HG03064 (cell line): ENCODE measurements around the gene SPN.
"Not testable (repeated sequence)": the region's sequence is repeated elsewhere in the genome, so short reads cannot be mapped to it uniquely, and the experiment has no call there.

ENCODE experiments used
- ATAC-seq: cut with Tn5 transposase; IDR thresholded peaks from one replicate; pipeline ENCODE4 v1.9.1; 2021; ENCODE audit warnings: low read depth; ENCODE audit not compliant: unreplicated experiment

The SPN gene

DNA sequence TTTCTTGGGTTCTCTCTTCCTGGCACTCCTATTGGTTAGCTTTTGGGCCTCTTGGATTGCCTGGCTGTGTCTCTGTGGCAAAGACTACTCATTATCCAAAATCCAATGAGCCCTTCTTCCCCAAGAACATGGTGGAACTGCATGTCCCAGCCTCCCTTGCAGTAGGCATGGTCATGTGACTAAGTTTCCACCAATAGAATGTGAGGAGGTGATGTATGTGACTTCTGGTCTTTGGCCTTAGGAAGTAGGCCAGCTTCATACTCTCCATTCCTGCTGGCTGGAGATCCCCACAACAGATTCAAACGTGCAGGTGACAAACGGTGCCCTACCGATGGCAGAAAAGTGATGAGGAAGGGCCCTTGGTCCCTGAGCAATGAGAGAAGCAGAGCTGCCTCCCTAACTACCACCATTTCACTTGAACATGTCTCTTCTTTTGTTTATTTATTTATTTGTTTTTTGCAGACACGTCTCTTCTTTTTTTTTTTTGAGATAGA, 17.3 kb upstream of the SPN start:
- no peak for ATAC-seq

DNA sequence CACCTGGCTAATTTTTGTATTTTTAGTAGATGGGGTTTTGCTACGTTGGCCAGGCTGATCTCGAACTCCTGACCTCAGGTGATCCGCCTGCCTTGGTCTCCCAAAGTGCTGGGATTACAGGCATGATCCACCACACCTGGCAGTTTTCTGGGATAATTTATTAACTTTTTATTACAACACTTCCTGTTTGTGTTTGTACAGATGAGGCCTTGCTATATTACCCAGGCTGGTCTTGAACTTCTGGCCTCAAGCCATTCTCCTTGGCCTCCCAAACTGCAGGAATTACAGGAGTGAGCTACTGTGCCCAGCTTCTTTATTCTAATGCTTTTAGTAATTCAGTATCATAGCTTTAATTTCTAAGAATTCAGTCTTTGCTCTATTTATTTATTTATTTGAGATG, 16.1 kb upstream of the SPN start:
- ATAC-seq, result no peak

DNA sequence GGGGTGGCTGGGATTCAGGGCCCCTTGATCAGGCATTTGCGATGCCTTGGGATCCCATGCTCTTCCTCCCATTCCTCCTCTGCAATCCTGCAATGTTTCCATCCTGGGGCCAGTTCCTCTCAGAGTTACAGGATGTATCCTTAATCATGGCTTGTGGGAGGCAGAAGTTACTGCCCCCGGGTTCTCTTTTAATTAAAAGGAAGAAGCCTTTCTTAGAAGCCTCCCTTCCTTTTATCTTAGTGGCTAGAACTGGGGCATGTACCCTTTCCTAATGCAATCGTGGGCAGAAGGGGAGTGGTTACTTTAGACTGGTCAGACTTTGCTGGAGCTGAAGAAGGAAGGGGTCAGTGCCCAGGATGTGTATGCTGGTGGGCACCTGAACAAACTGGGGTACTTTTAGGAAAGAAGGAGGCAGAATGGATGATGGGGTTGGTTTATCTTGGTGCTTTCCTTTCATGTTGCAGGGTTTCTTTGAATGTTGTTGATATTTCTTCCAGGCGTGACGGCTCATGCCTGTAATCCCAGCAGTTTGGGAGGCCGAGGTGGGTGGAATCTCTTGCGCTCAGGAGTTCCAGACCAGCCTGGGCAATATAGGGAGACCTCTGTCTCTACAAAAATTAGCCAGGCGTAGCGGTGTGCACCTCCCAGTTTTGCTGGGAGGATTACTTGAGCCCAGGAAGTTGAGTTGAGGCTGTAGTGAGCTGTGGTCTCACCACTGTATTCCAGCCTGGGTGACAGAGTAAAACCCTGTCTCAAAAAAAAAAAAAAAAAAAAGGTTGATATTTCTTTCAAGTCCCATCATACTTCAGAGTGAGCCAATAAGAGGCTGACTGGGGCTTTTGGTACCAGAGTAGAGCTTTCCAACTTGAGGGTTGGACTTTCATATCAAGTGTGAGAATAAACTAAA, 13.2 kb upstream of the SPN start:
- no peak for ATAC-seq

DNA sequence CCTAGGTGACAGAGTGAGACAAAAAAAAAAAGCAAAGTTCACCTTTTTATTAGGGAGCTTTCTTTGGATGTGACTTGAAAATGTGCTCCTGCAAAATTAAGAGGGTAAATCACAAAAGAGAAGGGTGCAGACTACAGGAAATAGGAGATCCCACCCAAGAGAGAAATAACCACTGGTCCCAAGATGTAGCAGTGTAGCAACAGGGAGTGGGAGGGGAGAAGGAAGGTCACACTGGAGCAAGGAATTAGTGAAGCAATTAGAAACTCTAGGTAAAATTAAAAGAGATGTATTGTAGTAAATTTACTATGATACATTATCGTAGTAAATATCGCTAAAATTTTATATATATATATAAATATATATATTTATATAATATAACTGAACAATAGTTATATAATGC, 12.3 kb upstream of the SPN start:
- no peak for ATAC-seq

DNA sequence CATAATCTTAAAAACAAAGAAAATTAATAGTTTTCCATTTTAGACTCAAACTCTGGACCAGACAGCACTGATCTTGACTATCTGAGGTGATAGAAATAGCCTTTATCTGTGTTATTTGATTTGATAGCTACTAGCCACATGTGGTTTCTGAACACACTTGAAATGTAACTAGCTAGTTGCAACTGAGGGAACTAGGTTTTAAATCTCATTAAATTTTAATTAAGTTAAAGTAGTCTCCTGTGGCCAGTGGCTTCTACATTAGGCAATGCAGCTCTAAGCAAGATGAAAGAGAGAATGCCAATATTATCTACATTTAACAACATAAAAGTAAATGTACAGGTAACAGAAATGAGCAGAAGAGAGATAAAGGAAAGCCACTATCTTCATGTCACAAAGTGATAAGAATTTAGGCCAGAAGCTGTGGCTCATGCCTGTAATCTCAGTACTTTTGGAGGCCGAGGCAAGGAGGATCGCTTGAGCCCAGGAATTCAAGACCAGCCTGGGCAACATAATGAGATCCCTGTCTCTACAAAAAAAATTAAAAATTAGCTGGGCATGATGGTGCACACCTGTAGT, 11.2 kb upstream of the SPN start:
- no peak for ATAC-seq

DNA sequence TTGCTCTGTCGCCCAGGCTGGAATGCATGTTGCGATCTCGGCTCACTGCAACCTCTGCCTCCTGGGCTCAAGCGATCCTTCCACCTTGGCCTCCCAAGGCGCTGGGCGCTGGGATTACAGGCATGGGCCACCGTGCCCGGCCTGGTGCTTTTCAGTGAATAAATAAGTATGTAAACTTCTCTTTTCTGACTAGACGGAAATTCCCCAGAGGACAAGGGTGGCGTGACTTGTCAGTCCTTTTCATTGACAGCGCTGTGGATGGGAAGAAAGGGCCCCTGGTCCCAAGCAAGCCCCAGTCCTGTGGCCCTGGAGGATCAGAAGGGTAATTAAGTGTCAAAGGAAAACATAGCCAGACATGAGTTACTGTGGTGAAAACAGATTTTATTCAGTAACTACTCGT, 9.6 kb upstream of the SPN start:
- no peak for ATAC-seq

DNA sequence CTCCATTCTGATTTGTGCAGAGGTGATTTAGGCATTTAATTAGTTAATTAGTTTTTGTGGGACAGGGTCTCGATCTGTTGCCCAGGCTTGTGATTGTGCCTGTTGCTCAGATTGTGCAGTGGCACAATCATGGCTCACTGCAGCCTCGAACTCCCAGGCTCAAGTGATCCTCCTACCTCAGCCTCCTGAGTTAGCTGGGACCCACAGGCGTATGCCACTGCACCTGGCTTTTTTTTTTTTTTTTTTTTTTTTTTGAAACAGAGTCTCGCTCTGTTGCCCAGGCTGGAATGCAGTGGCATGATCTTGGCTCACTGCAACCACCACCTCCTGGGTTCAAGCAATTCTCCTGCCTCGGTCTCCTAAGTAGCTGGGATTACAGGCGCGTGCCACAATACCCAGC, 9.2 kb upstream of the SPN start:
- ATAC-seq, result not testable (repeated sequence)

DNA sequence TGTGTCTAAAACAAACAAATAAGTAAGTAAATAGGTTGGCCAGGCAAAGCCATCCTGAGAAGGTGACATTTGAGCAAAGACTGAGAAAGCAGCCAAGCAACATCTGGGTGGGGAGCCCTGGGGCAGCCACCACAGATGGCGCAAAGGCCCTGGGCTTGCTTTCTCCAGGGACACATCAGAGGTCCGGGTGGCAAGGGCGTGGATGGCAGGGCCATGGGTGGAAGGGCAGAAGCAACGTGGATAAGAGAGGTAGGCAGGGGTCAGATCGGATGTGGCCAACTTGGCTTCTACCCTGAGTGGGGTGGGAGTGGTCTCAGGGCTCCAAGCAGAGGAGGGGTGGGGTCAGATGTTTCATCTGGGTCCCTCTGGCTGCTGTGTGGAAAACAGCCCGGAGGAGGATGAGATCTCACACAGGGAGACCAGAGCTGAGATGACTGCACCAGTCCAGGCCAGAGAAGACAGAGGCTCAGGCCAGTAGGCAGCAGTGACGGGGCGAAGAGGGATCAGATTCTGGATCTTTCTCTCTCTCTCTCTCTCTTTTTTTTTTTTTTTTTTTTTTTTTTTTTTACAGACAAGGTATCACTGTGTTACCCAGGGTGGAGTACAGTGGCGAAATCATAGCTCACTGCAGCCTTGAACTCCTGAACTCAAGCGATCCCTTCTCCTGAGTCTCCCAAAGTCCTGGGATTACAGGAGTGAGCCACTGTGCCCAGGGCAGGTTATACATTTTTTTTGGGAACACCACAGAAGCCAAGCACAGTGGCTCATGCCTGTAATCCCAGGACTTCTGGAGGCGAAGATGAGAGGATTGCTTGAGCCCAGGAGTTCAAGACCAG, 6.1 kb upstream of the SPN start:
- no peak for ATAC-seq

DNA sequence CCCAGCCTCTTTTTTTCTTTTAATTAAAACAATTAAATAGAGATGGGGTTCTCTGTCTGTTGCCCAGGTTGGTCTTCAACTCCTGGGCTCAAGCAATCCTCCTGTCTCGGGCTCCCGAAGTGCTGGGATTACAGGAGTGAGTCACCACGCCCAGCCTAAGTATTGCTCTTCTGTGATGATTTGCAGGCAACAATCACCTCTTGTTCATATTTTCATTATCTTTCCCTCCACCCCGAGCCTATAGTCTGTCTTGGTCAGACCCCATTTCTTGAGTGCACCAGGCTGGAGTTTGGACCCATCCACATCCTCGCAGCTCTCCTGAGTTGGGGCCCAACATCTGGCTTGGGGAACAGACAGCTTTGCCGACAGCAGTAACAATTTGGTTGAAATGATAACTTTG, 4.3 kb upstream of the SPN start:
- no peak for ATAC-seq

DNA sequence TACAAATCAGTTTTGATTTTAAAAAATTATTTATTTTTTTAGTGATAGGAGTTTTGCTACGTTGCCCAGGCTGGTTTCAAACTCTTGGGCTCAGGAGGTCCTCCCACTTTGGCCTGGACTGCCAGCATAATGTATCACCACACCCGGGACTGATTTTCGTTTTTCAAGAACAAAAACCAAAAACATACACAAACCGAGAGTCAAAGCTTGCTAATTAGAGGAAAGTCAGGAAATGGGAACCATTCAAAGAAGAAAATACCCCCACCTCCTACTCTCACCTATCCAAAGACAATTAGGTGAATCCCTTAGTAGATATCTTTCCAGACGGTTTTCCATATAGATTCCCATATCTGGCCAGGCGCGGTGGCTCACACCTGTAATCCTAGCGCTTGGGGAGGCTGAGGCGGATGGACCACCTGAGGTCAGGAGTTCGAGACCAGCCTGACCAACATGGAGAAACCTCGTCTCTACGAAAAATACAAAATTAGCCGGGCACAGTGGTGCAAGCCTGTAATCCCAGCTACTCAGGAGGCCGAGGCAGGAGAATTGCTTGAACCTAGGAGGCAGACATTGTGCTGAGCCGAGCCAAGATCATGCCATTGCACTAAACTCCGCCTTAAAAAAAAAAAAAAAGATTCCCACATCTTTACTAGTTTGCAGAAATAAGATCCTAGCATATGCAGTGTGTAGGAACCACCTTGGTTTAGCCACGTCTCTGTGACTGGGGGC, 883 bp upstream of the SPN start:
- no peak for ATAC-seq

DNA sequence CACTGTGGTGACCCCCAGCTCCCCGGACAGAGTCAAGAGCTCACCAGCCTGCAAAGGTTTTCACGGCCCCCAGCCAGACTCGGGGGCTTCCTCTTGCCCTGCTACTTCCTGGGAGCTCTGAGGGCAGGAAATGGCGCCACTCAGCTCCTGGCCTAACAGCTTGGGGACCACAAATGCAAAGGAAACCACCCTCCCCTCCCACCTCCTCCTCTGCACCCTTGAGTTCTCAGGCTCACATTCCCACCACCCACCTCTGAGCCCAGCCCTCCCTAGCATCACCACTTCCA, 375 bp upstream of the SPN start:
- no peak for ATAC-seq

DNA sequence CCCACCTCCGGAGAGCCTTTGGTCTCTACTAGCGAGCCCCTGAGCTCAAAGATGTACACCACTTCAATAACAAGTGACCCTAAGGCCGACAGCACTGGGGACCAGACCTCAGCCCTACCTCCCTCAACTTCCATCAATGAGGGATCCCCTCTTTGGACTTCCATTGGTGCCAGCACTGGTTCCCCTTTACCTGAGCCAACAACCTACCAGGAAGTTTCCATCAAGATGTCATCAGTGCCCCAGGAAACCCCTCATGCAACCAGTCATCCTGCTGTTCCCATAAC, 702 bp downstream of the SPN start:
- no peak for ATAC-seq

DNA sequence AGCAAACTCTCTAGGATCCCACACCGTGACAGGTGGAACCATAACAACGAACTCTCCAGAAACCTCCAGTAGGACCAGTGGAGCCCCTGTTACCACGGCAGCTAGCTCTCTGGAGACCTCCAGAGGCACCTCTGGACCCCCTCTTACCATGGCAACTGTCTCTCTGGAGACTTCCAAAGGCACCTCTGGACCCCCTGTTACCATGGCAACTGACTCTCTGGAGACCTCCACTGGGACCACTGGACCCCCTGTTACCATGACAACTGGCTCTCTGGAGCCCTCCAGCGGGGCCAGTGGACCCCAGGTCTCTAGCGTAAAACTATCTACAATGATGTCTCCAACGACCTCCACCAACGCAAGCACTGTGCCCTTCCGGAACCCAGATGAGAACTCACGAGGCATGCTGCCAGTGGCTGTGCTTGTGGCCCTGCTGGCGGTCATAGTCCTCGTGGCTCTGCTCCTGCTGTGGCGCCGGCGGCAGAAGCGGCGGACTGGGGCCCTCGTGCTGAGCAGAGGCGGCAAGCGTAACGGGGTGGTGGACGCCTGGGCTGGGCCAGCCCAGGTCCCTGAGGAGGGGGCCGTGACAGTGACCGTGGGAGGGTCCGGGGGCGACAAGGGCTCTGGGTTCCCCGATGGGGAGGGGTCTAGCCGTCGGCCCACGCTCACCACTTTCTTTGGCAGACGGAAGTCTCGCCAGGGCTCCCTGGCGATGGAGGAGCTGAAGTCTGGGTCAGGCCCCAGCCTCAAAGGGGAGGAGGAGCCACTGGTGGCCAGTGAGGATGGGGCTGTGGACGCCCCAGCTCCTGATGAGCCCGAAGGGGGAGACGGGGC, 1.3 kb downstream of the SPN start:
- no peak for ATAC-seq

DNA sequence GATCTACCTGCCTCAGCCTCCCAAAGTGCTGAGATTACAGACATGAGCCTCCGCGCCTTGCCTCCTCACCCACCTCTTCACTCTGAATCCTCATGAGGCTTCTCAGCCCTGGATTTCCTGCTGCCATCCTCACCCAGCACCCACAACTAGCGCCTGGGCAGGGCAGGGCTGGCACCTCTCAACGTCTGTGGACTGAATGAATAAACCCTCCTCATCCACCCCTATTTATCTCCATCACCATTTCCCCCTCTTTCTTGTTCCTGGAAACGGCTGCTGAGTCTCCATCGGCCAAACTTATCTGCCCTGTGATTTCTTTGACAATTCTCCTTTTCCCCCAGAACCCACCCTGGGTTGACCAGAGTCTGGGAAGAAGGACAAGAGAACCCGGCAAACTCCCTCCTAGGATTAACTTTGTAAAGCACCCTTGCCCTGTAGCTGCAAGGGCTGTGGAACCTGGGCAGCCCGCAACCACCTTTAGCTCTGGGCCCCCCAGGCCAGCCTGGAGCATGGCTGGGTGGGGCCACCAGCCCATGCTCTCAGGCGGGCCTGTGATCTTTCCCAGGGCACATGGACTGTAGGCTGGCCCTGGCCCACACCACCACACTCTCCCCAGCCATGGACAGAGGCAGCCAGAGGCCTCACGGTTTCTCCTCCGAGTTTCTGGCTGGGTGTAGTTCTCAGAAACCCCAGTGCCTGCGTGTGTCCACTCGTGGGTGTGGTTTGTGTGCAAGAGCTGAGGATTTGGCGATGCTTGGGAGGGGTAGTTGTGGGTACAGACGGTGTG, 2.4 kb downstream of the SPN start:
- no peak for ATAC-seq

DNA sequence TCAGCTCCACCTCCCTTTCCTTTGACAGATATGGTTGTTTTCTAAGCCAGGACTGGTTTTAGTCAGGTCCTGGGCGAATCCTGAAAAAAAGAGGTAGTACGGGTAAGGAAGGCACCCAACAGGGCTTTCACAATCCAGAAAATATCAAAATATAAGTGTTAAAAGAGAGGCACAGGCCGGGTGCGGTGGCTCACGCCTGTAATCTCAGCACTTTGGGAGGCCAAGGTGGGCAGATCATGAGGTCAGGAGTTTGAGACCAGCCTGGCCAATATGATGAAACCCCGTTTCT, 4.2 kb downstream of the SPN start:
- not testable (repeated sequence) for ATAC-seq

DNA sequence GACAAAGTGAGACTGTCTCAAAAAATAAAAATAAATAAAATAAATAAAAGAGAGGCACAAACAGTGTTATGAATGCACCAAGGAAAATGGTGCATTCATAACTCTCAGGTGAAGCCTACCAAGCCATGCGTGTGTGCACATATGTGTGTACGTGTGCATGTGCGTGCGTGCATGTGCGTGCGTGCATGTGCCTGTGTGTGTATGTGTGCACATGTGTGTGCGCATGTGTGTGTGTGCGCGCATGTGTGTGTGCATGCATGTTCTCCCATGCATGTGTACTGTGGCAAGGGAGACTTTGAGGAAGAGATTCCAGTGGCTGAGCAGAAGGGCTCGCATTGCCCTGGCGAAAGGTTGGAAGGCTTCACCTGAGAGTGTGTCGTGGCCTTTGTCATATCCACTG, 4.7 kb downstream of the SPN start:
- no peak for ATAC-seq

DNA sequence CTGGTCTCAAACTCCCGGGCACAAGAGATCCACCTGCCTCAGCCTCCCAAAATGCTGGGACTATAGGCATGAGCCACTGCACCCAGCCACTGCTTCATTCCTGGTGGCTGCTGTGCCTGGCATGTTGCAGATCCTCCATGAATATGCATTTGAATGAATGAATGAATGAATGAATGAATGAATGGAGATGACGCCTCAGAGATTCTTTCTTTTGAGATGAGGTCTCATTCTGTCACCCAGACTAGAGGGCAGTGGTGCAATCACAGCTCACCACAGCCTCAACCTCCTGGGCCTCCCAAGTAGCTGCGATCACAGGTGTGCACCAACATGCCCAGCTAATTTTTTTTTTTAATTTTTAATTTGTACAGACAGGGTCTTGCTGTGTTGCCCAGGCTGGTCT, 5.2 kb downstream of the SPN start:
- ATAC-seq, result no peak

DNA sequence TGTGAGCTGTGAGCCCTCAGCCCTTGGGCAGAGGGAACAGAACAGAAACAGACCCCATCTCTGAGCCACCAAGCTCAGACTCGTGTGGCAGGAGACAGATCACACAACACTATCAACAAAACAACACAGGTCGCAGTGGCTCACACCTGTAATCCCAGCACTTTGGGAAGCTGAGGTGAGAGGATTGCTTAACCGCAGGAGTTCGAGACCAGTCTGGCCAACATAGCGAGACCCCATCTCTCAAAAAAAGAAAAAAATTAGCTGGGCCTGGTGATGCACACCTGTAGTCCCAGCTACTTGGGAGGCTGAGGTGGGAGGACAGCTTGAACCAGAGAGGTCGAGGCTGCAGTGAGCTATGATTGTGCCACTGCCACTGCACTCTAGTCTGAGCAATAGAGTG, 10.5 kb downstream of the SPN start:
- no peak for ATAC-seq

DNA sequence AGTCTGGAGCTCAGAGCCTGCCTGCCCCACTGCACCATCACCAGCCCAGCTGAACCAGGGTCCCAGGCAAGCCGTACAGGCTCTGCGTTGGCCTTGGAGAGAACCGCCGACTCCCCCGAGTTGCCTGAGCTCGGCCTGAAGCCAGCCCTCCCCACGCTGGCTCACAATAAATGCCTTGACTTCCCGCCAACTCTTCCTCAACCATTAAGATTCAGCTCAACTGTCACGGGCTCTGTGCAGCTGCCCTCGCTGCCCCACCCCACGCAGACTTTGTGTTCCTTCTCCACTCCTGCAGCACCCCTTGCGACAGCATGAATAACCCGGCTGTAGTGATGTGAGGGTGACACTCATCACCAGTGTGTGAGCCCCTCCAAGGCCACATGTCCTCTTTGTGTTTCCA, 11.1 kb downstream of the SPN start:
- ATAC-seq, result no peak
